Glomerular endothelial cell (primary cell): ENCODE measurements around the gene MMP2. TPM values are rescaled to one million over a fixed set of nuclear protein-coding genes. Genes with fewer than 3 reads are reported as not detected.

Source experiments
- DNase-seq: peaks from one replicate; pipeline ENCODE4 v3.0.0-alpha.2; 2011; ENCODE audit warnings: low read depth, low spot score; ENCODE audit errors: extremely low read depth
- total RNA-seq: library from RNA; depleted of rRNA; stranded (reverse); fragments of >200 nt; gene quantifications from 2 replicates; pipeline ENCODE4 v1.2.3, GENCODE V29; 2015

MMP2 gene
- total RNA-seq, 1 donor from 2014 or later, result 246 TPM

GRCh38 chr16:55491691-55492090 is 12.7 kb downstream of the MMP2 start:
- no peak for DNase-seq

DNA sequence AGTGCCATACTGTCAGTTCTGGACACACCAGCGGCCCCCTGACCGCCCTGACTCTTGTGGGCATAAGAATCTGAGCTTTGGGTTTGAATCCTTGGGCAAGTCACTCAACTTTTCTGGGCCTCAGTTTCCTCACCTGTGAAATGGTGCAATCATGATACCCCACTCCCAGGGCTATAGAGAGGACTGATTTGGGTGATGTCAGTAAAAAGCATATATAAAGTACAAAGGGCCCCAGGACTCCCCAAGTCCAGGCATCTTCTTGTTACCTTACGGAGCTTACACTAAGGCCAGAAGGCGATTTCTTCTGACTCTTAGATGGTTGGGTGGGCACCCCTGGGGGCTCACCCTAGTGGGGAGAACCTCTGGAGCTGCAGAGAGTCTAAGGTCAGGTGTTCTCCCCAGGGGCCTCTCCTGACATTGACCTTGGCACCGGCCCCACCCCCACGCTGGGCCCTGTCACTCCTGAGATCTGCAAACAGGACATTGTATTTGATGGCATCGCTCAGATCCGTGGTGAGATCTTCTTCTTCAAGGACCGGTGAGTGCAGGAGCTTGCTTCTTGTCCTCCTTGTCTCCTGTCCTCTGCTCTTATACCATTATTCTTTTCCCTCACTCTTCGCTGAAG is 13.9 kb downstream of the MMP2 start:
- no peak for DNase-seq

DNA sequence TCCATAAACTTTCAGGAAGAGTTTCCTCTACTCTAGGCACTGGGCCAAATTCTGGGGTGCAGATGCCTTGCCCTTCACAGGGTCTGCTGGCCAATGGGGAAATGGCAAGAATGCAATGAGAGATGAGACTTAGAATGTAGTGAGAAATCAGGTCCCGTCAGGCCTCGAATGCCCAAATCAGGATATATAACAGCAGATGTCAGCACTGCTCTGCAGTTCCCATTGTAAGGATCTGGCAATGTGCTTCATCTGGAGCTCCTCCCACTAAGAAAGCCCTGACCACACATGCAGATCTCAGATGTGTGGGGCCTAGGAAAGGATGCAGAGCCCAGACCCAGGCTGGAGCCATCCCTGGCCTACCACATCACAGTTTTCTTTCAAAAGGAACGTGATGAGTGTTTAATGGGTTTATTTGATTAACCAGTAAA is 16.0 kb downstream of the MMP2 start:
- no peak for DNase-seq

DNA sequence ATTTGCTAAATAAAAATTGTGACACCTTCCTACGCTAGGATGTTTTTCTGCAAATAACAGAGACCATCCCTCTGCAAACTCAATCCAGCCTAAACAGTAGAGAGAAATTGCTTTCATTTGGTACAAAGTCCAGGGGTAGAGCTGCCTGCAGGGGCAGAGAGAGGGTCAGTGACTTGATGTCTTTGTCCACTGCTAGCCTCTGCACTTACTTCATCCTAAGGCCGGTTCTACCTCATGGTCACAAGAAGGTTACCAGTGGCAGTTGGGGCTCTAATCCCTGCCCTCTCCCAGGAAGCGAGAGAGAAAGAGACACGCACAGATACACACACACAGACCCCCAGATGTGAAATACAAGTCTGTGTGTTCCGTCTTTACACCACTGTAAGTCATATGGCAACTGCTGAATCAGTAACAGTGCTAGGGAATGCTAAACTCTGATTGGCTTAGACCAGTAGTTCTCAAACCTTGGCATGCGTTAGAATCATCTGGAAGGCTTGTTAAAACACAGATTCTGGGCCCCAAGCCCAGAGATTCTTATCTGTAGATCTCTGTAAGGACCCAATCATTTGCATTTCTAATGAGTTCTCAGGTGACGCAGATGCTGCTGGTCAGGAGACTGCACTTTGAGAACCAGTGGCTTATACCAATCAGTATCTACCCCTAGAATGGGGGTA is 16.8 kb downstream of the MMP2 start:
- DNase-seq, result no peak

GRCh38 chr16:55496509-55497145 is 17.6 kb downstream of the MMP2 start:
- DNase-seq, result no peak

DNA sequence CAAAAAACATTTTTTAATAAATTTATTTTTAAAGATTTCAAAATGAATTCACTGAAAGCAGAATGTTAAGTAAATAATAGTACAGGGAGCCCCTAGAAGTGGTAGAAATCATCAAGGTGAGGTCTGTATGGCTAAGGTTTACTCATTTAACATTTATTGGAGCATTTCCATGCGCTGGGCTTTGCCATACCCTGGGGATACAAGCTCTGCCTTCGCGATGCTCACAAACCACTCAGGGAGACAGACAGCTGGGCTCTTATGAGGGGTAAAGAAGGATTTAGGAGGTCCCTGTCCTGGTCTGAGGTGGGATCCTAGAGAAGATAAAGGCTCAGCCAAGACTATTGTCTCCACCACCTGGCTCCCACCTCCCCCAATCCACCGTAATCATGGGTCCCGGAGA is 18.6 kb downstream of the MMP2 start:
- DNase-seq, result no peak

- no peak for DNase-seq
Observed at GRCh38 chr16:55498101-55498500, 19.1 kb downstream of the MMP2 start.

- DNase-seq, result no peak
Observed at GRCh38 chr16:55499281-55499680, 20.3 kb downstream of the MMP2 start.

- DNase-seq, result peak; percentile 89
Observed at GRCh38 chr16:55499951-55500529, 21.0 kb downstream of the MMP2 start.

GRCh38 chr16:55500530-55501011 is 21.6 kb downstream of the MMP2 start:
- no peak for DNase-seq

GRCh38 chr16:55501549-55502322 is 22.7 kb downstream of the MMP2 start:
- no peak for DNase-seq

- no peak for DNase-seq
Observed at GRCh38 chr16:55502801-55503366, 23.9 kb downstream of the MMP2 start.

DNA sequence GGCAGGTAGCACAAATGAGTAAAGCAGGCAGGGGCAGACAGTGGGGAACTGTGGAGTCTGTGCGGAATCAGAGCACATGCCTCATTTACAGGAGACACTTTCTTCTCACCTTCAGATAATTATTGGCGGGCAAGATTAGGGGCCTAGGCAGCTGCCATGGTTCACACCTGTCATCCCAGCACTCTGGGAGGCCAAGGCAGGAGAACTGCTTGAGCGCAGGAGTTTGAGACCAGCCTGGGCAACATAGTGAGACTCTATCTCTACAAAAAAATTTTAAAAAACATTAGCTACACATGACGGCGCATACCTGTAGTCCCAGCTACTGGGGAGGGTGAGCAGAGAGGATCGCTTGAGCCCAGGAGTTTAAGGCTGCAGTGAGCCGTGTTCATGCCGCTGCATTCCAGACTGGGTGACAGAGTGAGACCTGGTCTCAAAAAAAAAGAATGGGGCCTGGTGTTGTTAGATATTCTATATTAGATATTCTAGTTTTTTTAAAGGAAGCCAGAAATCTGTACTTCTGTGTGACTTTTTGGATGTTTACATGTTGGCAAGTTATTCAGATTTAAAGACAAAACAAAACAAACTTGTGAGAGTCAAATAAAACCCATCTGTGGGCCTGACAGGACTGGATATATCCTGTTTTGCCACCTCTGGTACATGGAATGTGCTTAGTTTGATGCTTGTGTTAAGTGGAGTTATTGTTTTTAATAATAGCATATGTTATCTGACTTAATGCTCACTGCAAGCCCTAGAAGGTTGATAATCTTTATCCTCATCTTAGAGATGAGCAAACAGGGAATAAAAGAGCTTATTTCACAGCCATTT is 24.9 kb downstream of the MMP2 start:
- no peak for DNase-seq

DNA sequence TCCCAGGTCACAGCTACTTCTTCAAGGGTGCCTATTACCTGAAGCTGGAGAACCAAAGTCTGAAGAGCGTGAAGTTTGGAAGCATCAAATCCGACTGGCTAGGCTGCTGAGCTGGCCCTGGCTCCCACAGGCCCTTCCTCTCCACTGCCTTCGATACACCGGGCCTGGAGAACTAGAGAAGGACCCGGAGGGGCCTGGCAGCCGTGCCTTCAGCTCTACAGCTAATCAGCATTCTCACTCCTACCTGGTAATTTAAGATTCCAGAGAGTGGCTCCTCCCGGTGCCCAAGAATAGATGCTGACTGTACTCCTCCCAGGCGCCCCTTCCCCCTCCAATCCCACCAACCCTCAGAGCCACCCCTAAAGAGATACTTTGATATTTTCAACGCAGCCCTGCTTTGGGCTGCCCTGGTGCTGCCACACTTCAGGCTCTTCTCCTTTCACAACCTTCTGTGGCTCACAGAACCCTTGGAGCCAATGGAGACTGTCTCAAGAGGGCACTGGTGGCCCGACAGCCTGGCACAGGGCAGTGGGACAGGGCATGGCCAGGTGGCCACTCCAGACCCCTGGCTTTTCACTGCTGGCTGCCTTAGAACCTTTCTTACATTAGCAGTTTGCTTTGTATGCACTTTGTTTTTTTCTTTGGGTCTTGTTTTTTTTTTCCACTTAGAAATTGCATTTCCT is 26.5 kb downstream of the MMP2 start:
- DNase-seq, result no peak

DNA sequence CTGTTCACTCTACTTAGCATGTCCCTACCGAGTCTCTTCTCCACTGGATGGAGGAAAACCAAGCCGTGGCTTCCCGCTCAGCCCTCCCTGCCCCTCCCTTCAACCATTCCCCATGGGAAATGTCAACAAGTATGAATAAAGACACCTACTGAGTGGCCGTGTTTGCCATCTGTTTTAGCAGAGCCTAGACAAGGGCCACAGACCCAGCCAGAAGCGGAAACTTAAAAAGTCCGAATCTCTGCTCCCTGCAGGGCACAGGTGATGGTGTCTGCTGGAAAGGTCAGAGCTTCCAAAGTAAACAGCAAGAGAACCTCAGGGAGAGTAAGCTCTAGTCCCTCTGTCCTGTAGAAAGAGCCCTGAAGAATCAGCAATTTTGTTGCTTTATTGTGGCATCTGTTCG is 27.1 kb downstream of the MMP2 start:
- no peak for DNase-seq

DNA sequence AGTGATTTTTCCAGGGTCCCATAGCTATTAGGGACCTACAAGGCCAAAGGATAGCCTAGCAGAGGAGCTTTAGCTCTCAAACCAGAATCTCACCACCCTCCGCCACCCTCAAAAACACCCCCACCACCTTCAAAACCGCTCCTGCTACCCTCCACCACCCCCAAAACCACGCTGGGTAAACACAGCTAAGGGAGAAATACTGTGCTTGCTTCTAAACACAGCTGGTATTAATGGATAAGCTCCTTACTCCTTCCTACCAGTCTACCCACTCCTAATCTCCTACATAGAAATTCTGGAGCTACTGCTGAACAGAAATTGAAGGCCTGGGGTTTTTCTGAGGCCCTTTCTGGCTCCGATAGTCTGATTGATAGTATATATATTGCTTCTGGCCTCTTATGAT is 27.7 kb downstream of the MMP2 start:
- no peak for DNase-seq

DNA sequence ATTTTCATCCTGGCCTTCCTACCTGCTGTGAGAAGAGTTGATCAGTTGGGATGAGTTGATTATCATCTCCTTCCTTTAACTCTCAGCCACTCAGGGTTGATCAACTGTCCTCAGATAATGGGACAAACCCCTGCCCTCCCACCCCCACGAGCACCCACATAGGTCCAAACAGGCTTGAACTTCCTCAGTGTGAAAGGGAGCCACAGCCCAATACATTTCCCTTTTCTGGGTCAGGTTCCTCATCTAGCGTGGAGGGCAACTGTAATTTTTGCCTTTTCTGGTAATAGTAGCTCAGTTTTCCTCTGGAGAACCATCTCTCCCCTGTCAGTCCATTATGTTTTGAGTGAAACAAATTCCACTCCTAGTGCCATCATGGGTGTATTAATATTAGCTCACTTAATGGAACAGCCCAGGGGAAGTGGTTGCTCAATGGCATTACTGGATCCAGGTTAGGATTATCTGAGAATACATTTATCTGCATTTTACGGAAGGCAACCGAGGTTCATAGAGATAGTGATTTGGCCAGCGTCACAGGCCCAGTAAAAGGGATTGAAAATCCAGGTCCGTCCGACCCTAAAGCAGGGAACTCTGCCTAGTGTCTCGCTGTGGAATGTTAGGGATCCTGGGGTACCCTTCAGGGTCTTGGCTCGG is 29.4 kb downstream of the MMP2 start:
- no peak for DNase-seq
